ENCODE data around the gene KLHL1.

- TF ChIP-seq CTCF (IDR thresholded peaks at IDR 0.05): no peak
- no peak for TF ChIP-seq POLR2A (IDR thresholded peaks at IDR 0.05)
Observed at GRCh38 chr13:70087247-70087646, 21.0 kb downstream of the KLHL1 start.

All from adrenal gland (tissue), 5 donors.